HG03039 (cell line): ENCODE results near the gene CLIC4.
"Not testable (repeated sequence)": the region's sequence is repeated elsewhere in the genome, so short reads cannot be mapped to it uniquely, and the experiment has no call there.

Source experiments
- ATAC-seq: cut with Tn5 transposase; IDR thresholded peaks from one replicate; pipeline ENCODE4 v1.9.1; 2021; ENCODE audit warnings: mild to moderate bottlenecking, moderate library complexity; ENCODE audit not compliant: unreplicated experiment

CLIC4 gene

DNA sequence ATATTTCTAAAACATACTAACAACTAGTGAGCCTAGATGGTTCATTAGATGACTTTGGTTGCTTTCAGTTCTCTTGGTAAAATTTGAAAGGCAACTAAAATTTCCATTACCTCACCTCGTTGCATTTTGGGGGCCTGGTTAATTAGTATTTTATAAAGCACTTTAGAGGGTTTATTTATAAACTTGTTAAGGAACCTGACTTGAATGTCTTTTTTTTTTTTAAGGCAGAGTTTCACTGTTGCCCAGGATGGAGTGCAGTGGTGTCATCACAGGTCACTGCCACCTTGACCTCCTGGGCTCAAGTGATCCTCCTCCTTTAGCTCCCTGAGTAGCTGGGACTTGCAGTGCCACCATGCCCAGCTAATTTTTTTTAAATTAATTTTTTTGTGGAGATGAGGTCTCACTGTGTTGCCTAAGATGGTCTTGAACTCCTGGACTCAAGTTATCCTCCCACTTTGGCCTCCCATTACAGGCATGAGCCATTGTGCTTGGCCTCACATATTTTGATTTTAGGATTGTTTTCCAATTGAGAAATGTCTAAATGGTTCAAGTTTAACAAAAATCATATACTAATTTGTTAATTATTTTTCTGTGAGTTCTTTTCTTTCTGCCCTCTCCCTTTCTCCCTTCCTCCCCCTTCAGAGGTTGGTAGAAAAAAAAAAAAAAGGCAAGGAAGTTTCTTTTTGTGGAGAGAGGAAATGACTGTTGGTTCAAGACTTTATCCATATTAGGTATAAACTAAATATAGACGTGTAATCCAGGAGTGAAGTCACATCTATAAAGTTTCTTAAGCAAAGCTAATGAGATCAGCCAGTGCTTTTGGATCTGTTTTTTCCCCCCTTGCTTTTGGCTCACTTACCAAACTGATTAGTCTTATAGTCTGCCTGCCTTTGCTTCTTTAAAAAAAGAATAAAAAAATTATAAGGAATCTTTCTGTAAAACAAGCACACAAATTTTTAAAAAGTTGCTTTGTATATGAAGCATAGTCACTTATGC lies 24.7 kb downstream of the CLIC4 start:
- no peak for ATAC-seq

DNA sequence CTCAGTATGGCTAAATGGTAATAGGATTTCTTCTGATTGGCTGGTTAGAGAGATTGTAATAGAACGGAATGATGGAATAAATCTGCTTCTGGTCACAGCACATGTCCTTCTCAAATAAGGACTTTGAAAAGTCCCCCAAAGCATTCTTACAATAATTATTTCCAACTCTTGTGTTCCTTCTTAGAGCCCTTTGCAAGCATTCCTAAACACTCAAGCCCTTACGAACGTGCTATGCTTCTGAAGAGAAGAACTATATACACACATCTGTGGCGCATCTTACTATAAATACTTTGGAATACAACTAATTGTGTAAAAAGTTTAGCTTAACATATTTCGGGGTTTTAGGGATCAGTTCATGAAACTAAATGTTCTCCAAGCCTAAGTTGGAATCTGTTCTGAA lies 25.6 kb downstream of the CLIC4 start:
- no peak for ATAC-seq

DNA sequence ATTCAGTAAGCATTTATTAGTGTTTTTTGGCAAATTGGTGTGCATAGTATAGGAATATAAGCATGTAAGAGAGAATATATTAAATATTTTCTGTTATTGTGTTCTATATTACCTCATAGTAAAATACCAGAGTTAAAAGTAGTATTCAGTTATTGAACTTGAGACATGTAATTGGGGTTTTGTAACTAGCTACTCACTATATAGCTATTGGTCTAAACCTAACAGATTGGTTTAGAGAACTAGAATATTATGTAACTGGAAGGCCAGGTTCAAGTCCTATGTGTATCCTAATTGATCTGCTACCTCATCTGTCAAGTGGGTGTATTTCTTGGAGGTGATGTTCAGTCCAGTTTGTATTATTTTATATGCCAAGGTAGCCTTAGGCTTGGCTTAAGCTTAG lies 26.3 kb downstream of the CLIC4 start:
- no peak for ATAC-seq

DNA sequence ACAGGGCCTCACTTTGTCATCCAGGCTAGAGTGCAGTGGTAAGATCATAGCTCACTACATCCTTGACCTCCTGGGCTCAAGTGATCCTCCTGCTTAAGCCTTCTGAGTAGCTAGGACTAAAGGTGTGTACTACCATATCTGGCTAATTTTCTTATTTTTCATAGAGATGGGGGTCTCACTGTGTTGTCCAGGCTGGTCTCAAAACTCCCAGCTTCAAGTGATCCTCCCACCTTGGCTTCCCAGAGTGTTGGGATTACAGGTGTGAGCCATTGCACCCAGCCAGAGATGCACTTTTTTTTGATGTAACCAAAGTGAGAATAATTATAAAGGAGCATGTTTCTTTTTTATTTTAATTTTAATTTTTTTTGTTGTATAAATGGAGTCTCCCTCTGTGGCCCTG lies 28.4 kb downstream of the CLIC4 start:
- ATAC-seq, result no peak

DNA sequence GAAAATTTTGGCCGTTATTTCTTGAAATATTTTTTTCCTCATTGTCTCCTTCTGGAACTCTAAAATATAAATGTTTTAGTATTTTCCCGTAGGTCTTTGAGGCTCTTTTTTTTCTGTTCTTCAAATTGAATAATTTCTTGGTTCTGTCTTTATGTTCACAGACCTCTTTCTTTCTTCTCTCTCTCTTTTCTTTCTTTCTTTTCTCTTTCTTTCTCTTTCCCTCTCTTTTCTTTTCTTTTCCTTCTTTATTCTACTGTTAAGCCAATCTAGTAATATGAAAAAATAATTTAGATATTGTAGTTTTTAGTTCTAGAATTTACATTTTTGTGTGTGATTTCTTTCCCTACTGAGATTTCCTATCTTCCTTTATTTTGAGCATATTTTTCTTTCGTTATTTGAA lies 30.1 kb downstream of the CLIC4 start:
- ATAC-seq, result no peak

DNA sequence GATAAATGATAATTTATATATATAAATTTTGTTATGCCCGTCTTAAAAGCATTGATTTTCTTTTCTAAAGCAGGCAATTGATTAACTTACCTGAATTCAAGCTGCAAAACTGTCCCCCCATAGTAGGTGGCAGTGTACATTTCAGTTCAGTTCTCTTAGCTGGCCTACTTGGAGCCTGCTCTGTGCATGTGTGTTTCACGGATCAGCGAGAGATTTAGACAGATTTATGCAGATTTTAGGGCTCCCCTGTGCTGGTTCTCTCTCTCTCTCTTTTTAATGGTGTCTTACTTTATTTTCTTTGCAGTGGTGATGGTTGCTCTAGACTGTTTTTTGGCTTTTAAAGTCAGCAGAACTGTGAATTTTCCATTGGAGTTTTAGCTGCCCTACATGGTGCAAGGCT lies 30.7 kb downstream of the CLIC4 start:
- no peak for ATAC-seq

DNA sequence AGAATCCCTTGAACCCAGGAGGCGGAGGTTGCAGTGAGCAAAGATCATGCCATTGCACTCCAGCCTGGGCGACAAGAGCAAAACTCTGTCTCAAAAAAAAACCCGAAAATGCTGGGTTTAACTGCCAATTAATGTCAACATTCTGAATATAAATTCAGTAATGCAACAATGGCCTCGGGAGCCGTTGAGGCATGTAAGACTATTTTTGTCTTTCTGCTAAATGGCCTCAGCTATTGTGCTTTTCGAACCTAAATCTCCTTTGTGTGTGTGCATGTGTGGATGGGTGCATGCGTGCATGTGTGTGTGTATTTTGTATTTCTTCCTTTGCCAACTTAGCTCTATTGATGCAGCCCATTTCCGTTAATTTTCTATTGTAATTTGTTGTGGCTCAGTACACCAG lies 31.6 kb downstream of the CLIC4 start:
- ATAC-seq, result no peak

DNA sequence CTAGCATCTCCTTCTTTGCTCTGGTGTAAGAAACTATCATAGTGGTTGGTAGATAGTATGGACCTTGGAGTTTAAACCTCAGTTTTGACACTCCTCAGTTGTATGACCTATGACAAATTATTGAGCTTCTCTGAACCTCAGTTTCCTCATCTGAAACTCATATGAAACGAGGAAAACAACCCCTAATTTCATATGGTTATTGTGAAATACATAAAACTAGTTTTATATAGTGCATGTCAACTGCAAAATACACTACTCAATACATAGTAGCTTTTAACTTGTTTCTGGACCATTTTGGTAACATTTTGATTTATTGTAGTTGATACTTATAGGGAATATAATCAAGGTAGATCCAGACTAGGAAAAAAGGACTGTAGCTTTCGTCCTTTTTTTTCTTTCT lies 32.9 kb downstream of the CLIC4 start:
- ATAC-seq, result no peak

DNA sequence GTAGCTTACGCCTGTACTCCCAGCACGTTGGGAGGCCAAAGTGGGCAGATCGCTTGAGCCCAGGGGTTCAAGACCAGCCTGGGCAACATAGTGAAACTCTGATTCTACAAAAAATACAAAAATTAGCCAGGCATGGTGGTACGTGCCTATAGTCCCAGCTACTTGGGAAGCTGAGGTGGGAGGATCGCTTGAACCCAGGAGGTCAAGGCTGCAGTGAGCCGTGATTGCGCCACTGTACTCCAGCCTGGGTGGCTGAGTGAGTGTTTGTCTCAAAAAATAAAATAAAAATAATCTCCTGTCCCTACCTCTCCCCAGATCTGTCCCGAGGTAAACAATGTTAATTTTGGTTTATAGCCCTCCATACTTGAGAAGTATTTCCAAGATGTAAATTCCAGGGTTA lies 34.0 kb downstream of the CLIC4 start:
- ATAC-seq, result not testable (repeated sequence)

DNA sequence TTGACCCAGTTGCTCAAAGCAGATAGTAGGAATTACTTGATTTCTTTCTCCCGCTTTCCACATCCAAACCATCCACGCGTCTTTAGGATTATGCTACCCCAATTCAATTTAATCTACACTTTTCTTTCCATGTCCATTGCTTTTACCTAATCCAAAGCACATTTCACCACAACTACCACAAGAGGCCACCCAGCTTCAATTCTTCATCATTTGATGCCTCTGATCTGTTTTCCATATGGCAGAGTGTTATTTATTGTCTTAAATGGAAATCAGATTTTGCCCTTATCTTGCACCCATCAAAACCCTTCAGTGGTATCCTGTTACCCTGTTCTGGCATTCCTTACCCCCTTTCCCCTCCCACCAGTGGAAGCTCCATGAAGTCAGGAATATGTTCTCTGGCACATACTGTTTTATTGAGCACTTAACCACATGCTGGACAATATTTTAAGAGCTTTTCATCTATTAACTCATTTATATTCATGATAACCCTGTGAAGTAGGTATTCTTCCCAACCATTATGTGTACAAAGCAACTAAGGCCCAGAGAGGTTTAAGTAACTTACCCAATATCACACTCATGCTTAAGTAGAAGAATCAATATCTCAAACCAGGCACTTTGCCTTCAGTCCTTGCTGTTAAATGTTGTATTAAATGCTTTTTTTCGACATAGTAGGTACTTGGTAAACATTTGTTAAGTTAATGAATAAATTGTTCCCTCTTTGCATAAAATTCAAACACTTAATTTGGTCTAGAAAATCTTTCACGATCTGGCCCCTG lies 34.6 kb downstream of the CLIC4 start:
- no peak for ATAC-seq

DNA sequence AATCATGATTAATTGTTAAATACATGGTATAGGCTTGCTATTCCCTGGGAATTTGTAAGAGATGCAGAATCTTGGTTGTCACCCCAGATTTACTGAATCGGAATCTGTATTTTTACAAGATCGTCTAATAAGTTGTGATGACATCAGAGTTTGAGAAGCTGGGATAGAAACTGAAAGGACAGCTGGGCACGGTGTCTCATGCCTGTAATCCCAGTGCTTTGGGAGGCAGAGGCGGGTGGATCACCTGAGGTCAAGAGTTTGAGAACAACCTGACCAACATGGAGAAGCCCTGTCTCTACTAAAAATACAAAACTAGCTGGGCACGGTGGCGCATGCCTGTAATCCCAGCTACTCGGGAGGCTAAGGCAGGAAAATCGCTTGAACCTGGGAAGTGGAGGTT lies 35.4 kb downstream of the CLIC4 start:
- ATAC-seq, result not testable (repeated sequence)

DNA sequence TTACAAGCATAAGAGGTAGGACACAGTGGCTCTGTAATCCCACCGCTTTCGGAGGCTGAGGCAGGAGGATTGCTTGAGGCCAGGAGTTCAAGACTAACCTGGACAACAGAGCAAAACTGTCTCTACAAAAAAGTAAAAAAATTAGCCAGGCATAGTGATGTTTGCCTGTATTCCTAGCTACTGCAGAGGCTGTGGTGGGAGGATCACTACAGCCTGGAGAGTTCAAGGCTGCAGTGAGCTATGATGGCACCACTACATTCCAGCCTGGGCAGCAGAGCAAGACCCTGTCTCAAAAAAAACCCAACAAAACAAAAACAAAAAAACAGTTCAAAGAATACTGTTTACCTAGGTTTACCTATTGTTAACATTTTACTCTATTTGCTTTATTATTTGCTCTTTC lies 37.4 kb downstream of the CLIC4 start:
- no peak for ATAC-seq

DNA sequence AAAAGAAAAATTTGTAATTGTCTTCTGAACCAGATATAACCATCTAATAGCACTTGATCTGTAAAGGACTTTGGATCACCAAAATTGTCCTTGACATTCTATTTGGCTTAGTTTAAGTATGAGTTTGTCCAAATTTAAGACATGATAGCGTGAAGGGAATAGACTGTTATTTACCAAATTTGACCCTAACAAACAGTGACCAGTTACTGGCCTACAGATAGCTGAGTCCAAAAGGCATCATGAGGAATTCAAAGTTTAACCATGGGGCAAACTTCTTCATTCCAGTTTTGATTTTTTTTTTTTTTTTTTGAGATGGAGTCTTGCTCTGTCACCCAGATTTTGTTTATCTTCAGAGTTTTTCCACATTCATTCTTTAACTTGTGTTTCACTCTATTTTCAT lies 38.5 kb downstream of the CLIC4 start:
- no peak for ATAC-seq

DNA sequence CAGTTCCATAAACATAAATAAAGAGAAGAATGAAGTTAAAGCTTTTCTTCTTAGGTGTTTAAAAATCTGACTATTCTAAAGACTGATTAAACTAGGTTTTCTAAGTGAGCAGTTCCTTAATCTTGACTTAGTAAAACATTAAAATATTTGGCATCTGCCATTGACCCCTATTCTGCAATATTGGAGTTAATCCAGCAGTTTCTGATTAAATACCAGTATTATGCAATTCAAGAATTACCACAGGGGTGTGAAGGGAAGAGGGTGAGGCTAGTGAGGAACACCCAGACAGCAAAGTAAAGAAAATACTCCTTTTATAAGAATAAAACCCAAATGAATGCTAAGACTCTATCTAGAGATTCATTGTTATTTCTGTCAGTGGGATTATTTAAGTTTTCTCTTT lies 40.9 kb downstream of the CLIC4 start:
- ATAC-seq, result no peak

DNA sequence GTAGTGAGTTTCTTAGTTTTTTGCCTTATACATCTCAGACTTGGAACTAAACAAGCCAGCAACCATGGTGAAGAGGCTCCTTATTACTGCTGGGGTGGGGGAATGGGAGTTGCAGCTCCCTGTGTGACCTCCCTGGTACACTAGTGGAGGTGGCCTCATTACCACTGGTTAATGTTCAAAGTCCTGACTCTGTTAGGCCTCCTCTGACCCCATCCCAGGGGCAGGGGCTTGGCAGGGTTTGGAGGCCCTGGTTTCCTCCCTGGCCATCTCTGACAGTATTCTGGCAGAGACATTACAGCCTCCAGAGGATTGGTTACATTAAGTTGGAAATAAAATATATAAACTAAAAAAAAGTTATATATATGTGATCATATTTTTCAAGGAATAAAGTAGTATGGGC lies 45.2 kb downstream of the CLIC4 start:
- ATAC-seq, result no peak

DNA sequence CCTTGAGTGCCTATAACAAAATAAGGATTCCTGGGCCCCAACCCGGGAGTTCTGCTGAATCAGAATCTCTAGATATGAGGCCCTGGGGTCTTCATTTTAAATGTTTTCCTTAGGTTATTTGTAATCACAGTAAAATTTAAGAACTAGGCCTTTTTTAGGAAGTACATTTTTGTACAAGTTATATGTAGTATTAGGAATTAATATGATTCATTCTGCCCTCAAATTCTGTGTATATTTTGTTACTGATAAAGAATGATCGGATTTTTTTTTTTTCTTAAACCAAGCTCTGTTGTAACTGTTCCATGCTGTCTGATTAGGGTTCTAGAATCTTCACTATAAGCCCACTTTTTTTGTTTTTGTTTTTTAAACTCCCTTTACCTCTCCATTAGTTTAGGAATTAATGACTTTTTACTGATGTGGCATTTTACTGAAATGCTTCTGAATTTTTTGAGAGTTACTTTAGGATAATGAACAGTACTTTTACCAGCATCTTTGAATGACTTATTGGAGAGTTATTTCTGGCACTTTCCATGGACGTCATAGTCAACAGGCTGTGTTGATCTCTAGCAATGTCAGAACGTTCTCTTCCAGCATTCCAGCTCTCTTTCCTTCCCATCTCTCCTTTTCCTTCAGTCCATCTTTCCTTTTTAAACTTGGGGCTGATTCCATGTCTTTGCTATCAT lies 48.3 kb downstream of the CLIC4 start:
- ATAC-seq, result no peak

DNA sequence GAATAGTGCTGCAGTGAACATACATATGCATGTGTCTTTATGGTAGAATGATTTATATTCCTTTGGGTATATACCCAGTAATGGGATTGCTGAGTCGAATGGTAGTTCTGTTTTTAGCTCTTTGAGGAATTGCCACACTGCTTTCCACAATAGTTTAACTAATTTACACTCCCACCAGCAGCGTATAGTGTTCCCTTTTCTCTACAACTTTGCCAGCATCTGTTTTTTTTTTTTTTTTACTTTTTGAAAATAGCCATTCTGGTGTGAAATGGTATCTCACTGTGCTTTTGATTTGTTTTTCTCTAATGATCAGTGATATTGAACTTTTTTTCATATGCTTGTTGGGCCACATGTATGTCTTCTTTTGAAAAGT lies 48.9 kb downstream of the CLIC4 start:
- ATAC-seq, result not testable (repeated sequence)

DNA sequence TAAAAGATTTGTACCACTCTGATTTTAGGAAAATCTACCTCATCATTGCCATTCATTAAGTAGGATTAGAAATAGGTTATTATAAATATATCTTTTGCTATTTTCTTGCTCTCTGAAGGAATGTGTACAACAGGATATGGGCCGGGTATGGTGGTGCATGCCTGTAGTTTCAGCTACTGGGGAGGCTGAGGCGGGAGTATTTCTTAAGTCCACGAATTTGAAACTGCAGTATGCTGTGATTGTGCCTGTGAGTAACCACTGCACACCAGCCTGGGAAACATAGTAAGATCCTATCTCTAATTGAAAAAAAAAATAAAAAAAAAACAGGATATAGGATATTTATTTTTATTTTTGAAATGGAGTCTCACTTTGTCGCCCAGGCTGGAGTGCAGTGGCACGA lies 50.0 kb downstream of the CLIC4 start:
- ATAC-seq, result no peak

DNA sequence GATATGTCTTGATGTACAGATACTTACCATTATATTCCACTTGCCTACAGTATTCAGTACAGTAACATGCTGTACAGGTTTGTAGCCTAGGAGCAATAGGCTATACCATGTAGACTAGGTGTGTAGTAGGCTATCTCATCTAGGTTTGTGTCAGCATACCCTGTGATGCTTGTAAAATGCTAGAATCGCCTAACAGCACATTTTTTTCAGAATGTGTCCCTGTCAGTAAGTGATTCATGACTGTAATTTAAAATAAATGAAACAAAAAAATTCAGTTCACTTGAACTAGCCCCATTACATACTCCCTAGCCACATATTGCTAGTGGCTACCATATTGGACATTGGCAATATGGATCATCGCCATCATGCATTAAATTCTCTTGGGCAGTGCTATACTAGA lies 51.3 kb downstream of the CLIC4 start:
- ATAC-seq, result no peak

DNA sequence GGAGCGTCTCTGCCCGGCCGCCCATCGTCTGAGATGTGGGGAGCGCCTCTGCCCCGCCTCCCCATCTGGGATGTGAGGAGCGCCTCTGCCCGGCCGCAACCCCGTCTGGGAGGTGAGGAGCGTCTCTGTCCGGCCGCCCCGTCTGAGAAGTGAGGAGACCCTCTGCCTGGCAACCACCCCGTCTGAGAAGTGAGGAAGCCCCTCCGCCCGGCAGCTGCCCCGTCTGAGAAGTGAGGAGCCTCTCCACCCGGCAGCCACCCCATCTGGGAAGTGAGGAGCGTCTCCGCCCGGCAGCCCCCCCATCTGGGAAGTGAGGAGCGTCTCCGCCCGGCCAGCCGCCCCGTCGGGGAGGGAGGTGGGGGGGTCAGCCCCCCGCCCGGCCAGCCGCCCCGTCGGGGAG lies 54.0 kb downstream of the CLIC4 start:
- not testable (repeated sequence) for ATAC-seq

DNA sequence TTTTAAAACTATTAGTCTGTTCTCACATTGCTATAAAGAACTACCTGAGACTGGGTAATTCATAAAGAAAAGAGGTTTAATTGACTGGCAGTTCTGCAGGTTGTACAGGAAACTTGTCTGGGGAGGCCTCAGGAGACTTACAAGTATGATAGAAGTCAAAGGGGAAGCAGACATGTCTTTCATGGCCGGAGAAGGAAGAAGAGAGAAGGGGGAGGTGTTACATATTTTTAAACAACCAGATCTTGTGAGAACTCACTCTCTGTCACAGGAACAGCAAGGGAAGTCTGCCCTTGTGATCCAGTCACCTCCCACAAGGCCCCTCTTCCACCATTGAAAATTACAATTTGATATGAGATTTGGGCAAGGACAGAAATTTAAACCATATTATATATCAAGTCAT lies 55.9 kb downstream of the CLIC4 start:
- no peak for ATAC-seq

DNA sequence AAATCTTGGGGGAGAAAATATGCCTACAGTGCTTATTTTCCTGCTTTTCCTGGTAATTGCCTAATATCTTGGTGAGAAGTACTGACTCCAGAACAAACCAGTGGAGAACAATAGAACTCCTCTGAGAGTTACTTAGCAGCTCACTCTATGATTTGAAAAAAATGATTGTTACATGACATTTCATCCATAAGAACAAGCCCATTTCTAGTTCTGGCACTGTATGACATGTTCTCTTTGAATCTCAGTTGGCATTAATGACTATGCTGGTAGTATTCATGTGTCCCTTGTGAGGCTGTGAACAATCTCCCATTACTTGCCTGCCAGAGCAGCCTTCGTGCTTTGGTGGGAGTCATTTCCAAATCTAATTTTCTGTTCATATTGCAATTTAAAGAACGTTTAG lies 58.0 kb downstream of the CLIC4 start:
- no peak for ATAC-seq
